Hair follicle dermal papilla cell (primary cell): Measurements from ENCODE around the gene ARL9. TPM values are rescaled to one million over a fixed set of nuclear protein-coding genes. Genes with fewer than 3 reads are reported as not detected.

Source experiments
- total RNA-seq: library from RNA; depleted of rRNA; stranded (reverse); fragments of >200 nt; gene quantifications from 2 replicates; pipeline ENCODE4 v1.2.3, GENCODE V29; 2012

Gene ARL9, protein sequence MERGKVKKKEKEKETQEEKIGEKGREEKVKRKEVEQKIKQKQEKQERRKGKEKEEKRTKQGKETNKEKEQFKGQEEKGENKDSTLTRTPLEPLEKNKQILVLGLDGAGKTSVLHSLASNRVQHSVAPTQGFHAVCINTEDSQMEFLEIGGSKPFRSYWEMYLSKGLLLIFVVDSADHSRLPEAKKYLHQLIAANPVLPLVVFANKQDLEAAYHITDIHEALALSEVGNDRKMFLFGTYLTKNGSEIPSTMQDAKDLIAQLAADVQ
- 0.32 TPM in 1 of 2 replicates, not detected in the other for total RNA-seq

GRCh38 chr4:56505269-56506130, at the start of gene ARL9:
Gene ARL9, plus strand, starts transcription at chr4:56505791. Its CDS starts 72 bp downstream, at chr4:56505863.

DNA sequence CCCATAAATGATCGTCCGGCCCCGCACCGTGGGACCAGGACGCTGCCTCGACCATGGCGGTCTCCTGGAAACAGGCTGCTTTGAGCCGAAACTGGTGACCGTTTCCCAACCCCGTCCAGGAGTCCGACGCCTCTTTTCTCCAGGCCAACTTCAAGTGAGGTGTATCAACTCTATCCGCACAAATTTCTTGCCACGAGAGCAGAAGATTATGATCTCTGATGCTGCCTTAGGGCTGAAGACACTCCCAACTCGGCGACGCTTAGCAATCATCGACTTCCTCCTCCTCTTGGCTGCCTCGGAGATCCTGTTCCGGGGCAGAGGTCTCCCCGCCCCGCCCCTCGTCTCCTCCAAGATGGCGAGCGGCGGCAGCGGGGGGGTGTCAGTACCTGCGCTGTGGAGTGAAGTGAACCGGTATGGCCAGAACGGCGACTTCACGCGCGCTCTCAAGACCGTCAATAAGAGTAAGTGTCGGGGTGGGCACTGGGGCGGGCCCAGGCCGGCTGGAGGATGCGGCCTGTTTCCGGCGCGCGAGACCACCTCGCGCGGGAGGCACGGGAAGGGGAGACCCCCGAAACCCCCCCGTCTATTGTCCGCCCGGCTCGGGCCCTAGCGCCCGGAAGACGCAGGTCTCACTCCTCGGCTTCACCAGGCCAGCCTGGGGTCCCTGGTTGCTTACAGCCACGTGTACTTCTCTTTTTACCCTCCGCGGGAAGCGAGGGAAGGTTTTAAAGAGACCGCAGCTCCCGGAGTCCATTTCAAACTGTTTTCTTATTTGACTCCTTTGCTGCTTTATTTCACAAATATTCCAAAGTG, 38.1 kb upstream of the ARL9 start, which contains the start of gene SRP72:
Gene SRP72, plus strand, starts transcription at position 334 of the 813 bp plus-strand sequence. Its CDS starts 19 bp downstream, at position 353.

Other genes starting within 250 kb of the ARL9 start
- gene AASDH, start 118.3 kb upstream of the ARL9 start, total RNA-seq = 9.4 and 11.2 TPM in 2 replicates
- 10.3 and 10.9 TPM in 2 replicates for gene PPAT, start 70.2 kb upstream of the ARL9 start, total RNA-seq
- gene PAICS, start 69.5 kb upstream of the ARL9 start, total RNA-seq = 38.6 and 41.3 TPM in 2 replicates
- 79.3 and 89.7 TPM in 2 replicates for gene SRP72, start 38.2 kb upstream of the ARL9 start, total RNA-seq
- gene HOPX, start 175.5 kb downstream of the ARL9 start, total RNA-seq = not detected in 2 replicates